Bronchial epithelial cell (primary cell): ENCODE data around the gene PMAIP1. TPM values are rescaled to one million over a fixed set of nuclear protein-coding genes. Genes with fewer than 3 reads are reported as not detected.

Experiments used
- DNase-seq: peaks from one replicate; pipeline ENCODE4 v3.0.0-alpha.2; 2010; ENCODE audit warnings: low read depth
- FAIRE-seq: peaks from 2 replicates; lab custom pipeline; 2011; peaks lifted over from hg19 to GRCh38; lab: Jason Lieb, UNC
- H3K27me3 ChIP-seq: 2 replicates; pipeline ENCODE4 v1.5.1; 2011; ENCODE audit warnings: low read length; ENCODE audit not compliant: control insufficient read depth, insufficient read depth
- H3K36me3 ChIP-seq: 2 replicates; pipeline ENCODE4 v1.5.1; 2011; ENCODE audit warnings: low read length; ENCODE audit not compliant: control insufficient read depth, insufficient read depth
- H3K4me3 ChIP-seq: 2 replicates; pipeline ENCODE4 v1.5.1; 2011; ENCODE audit warnings: mild to moderate bottlenecking, low read depth, low read length, control low read depth
- CTCF ChIP-seq: IDR thresholded peaks from 2 replicates; pipeline ENCODE4 v1.5.1; 2011; ENCODE audit warnings: mild to moderate bottlenecking, moderate library complexity, low read length, control low read depth, inconsistent platforms; ENCODE audit not compliant: insufficient read depth, severe bottlenecking
- total RNA-seq: library from RNA; depleted of rRNA; stranded (reverse); fragments of >200 nt; gene quantifications from 2 replicates; pipeline ENCODE4 v1.2.1, GENCODE V29; 2014

Gene PMAIP1
- total RNA-seq, 1 donor from 2014 or later: 12.1 TPM

- H3K36me3 ChIP-seq: no peaks in the 10 kb centered on the region
- TF ChIP-seq CTCF: no peak
- FAIRE-seq (no peak), DNase-seq (no peak)
- H3K27me3 ChIP-seq: no peaks in the 10 kb centered on the region
- no peak overlapping the region for H3K4me3 ChIP-seq
These were observed 28.0 kb upstream of the PMAIP1 start for GRCh38 chr18:59871711-59872362.

GRCh38 chr18:59873641-59874040 lies 26.2 kb upstream of the PMAIP1 start:
- no peaks in the 10 kb centered on the region for H3K27me3 ChIP-seq

GRCh38 chr18:59874166-59874565 lies 25.6 kb upstream of the PMAIP1 start:
- Histone ChIP-seq H3K27me3 (no peaks in the 10 kb centered on the region), H3K36me3 (no peaks in the 10 kb centered on the region), H3K4me3 (no peak overlapping the region)
- TF ChIP-seq CTCF: no peak
- FAIRE-seq: no peak
- peak; percentile 64 for DNase-seq

More at GRCh38 chr18:59873641-59874040, 26.2 kb upstream of the PMAIP1 start:
- no peak for TF ChIP-seq CTCF
- FAIRE-seq: no peak
- no peak overlapping the region for H3K4me3 ChIP-seq
- H3K36me3 ChIP-seq: no peaks in the 10 kb centered on the region
- no peak for DNase-seq

- Histone ChIP-seq H3K27me3 (no peaks in the 10 kb centered on the region), H3K4me3 (no peak overlapping the region), H3K36me3 (no peaks in the 10 kb centered on the region)
- DNase-seq (no peak), FAIRE-seq (no peak)
- TF ChIP-seq CTCF: no peak
These were observed 23.5 kb upstream of the PMAIP1 start for GRCh38 chr18:59876310-59876626.

- FAIRE-seq (no peak), DNase-seq (no peak)
- Histone ChIP-seq H3K4me3 (no peak overlapping the region), H3K27me3 (no peaks in the 10 kb centered on the region), H3K36me3 (no peaks in the 10 kb centered on the region)
- no peak for TF ChIP-seq CTCF
These were observed 22.4 kb upstream of the PMAIP1 start for GRCh38 chr18:59877361-59877760.

- DNase-seq: no peak
- TF ChIP-seq CTCF: no peak
- Histone ChIP-seq H3K27me3 (no peaks in the 10 kb centered on the region), H3K4me3 (no peak overlapping the region), H3K36me3 (no peaks in the 10 kb centered on the region)
- no peak for FAIRE-seq
These were observed 21.2 kb upstream of the PMAIP1 start for GRCh38 chr18:59878644-59879043.
